Right cardiac atrium (tissue), 5 donors: Measurements from ENCODE around the gene MIPEP. TPM values are rescaled to one million over a fixed set of nuclear protein-coding genes. Genes with fewer than 3 reads are reported as not detected.

Experiments used
- ATAC-seq, 2 donors: fragments of 200-7000 bp; cut with Tn5 transposase; one replicate each; pipeline versions ENCODE4 v1.8.0 to v1.9.1; 2020; ENCODE audit warnings: moderate library complexity in 2 of 2, mild to moderate bottlenecking in 1 of 2
- DNase-seq, 3 donors: peaks; one replicate each; pipeline ENCODE4 v3.0.0-alpha.2; 2020
- H3K27ac ChIP-seq: one replicate; pipeline ENCODE4 v1.5.1; 2013; ENCODE audit warnings: mild to moderate bottlenecking, low read length, control low read depth, moderate library complexity
- H3K27me3 ChIP-seq: one replicate; pipeline ENCODE4 v1.6.1; 2013; ENCODE audit not compliant: control insufficient read depth, insufficient read depth
- H3K4me1 ChIP-seq: one replicate; pipeline ENCODE4 v1.6.1; 2013; ENCODE audit warnings: low read length; ENCODE audit not compliant: control insufficient read depth, insufficient read depth
- H3K4me3 ChIP-seq: one replicate; pipeline ENCODE4 v1.5.1; 2013; ENCODE audit warnings: low read length, control low read depth
- H3K9me3 ChIP-seq: one replicate; pipeline ENCODE4 v1.6.1; 2013; ENCODE audit warnings: low read length; ENCODE audit not compliant: control insufficient read depth
- WGBS: extraction: QIAGEN DNeasy Blood & Tissue Kit; methylation state at CpG from one replicate; pipeline ENCODE4 v1.1.7; 2013; 5-methylcytosine and 5-hydroxymethylcytosine counted together
- intact Hi-C, 4 donors: fragments of 100-400 bp; cut with DNase I; formaldehyde crosslinking; loops; one replicate each; pipeline versions ENCODE4 v1.11.0 to v1.14.0; 2022 to 2023
- polyA plus RNA-seq: library from polyadenylated mRNA; stranded (reverse); fragments of 200-250 nt; gene quantifications from one replicate; pipeline ENCODE4 v1.2.3, GENCODE V29; 2013
- total RNA-seq, 4 donors: library from RNA; stranded (reverse); fragmentation: NEBNext Ultra II Directional; extraction: Animal tissue kit (Norgen Biotek cat#: 25700); gene quantifications; one replicate each; pipeline ENCODE4 v1.2.1, GENCODE V29; 2021
- donor health status: healthy with polysubstance abuse.
- donor health status: DM: no; HTN: yes; CAD: no.
- donor health status: DM: no; HTN: no; CAD: no.
- donor health status: DM: no; HTN: yes; CAD: no; lungs with severe emphysema.
- donor health status: DM: yes; HTN: yes; CAD: no.

Gene MIPEP
- total and polyA plus RNA-seq, 5 donors = 70.2 to 298 (median 162) TPM

- no peaks in the 10 kb centered on the region for H3K4me1 ChIP-seq
- no peak overlapping the region for H3K4me3 ChIP-seq
- no peaks in the 10 kb centered on the region for H3K9me3 ChIP-seq
- no peaks in the 10 kb centered on the region for H3K27me3 ChIP-seq
- no peak for ATAC-seq
- WGBS = 72% methylated on average over 2 of the region's 2 CpGs
- no peak for DNase-seq
- intact Hi-C loops = no loop called here
- no peak overlapping the region for H3K27ac ChIP-seq
Measured at GRCh38 chr13:23851106-23851505, 38.1 kb downstream of the MIPEP start.

GRCh38 chr13:23850134-23850533, 39.1 kb downstream of the MIPEP start:
- WGBS = 68% methylated on average over 1 of the region's 1 CpG
- no peaks in the 10 kb centered on the region for H3K27me3 ChIP-seq
- no peak for DNase-seq
- H3K27ac ChIP-seq = no peak overlapping the region
- no peaks in the 10 kb centered on the region for H3K9me3 ChIP-seq
- H3K4me1 ChIP-seq = no peaks in the 10 kb centered on the region
- no peak overlapping the region for H3K4me3 ChIP-seq
- intact Hi-C loops = no loop called here
- ATAC-seq = no peak

GRCh38 chr13:23849670-23850069, 39.5 kb downstream of the MIPEP start:
- Histone ChIP-seq H3K27ac (no peak overlapping the region), H3K4me3 (no peak overlapping the region), H3K4me1 (no peaks in the 10 kb centered on the region), H3K9me3 (no peaks in the 10 kb centered on the region), H3K27me3 (no peaks in the 10 kb centered on the region)
- ATAC-seq (no peak), DNase-seq (no peak)
- WGBS = 95% methylated on average over 2 of the region's 2 CpGs
- intact Hi-C loops = no loop called here

GRCh38 chr13:23848646-23849141, 40.5 kb downstream of the MIPEP start:
- no peak overlapping the region for H3K27ac ChIP-seq
- H3K4me1 ChIP-seq = no peaks in the 10 kb centered on the region
- no peaks in the 10 kb centered on the region for H3K9me3 ChIP-seq
- no peak for DNase-seq
- H3K27me3 ChIP-seq = no peaks in the 10 kb centered on the region
- peak in 1 of 2 donors; percentile 31 for ATAC-seq
- WGBS = 71% methylated on average over 8 of the region's 8 CpGs
- H3K4me3 ChIP-seq = no peak overlapping the region
- intact Hi-C loops = no loop called here

- no peak for DNase-seq
- WGBS = 91% methylated on average over 2 of the region's 2 CpGs
- Histone ChIP-seq H3K4me1 (no peaks in the 10 kb centered on the region), H3K9me3 (no peaks in the 10 kb centered on the region), H3K4me3 (no peak overlapping the region), H3K27ac (no peak overlapping the region), H3K27me3 (no peaks in the 10 kb centered on the region)
- intact Hi-C loops = no loop called here
- ATAC-seq = no peak
Measured at GRCh38 chr13:23848019-23848418, 41.2 kb downstream of the MIPEP start.

- H3K9me3 ChIP-seq = no peaks in the 10 kb centered on the region
- no peak for ATAC-seq
- intact Hi-C loops = no loop called here
- H3K27me3 ChIP-seq = no peaks in the 10 kb centered on the region
- DNase-seq = no peak
- no peak overlapping the region for H3K4me3 ChIP-seq
- H3K4me1 ChIP-seq = no peaks in the 10 kb centered on the region
- no peak overlapping the region for H3K27ac ChIP-seq
- 79% methylated on average over 2 of the region's 2 CpGs for WGBS
Measured at GRCh38 chr13:23847497-23847896, 41.7 kb downstream of the MIPEP start.

- WGBS = 84% methylated on average over 5 of the region's 5 CpGs
Measured at GRCh38 chr13:23845105-23845725, 44.0 kb downstream of the MIPEP start.

GRCh38 chr13:23844132-23844531, 45.1 kb downstream of the MIPEP start:
- intact Hi-C loops = no loop called here
- 98% methylated on average over 2 of the region's 2 CpGs for WGBS
- no peaks in the 10 kb centered on the region for H3K9me3 ChIP-seq

More at GRCh38 chr13:23845105-23845725, 44.0 kb downstream of the MIPEP start:
- Histone ChIP-seq H3K4me3 (no peak overlapping the region), H3K27me3 (no peaks in the 10 kb centered on the region), H3K9me3 (no peaks in the 10 kb centered on the region), H3K27ac (no peak overlapping the region), H3K4me1 (no peaks in the 10 kb centered on the region)
- intact Hi-C loops = no loop called here
- ATAC-seq (no peak), DNase-seq (no peak)

GRCh38 chr13:23843436-23843835, 45.8 kb downstream of the MIPEP start:
- H3K4me1 ChIP-seq = no peaks in the 10 kb centered on the region
- no peak overlapping the region for H3K4me3 ChIP-seq
- ATAC-seq (no peak), DNase-seq (no peak)
- no peaks in the 10 kb centered on the region for H3K9me3 ChIP-seq
- no peak overlapping the region for H3K27ac ChIP-seq
- intact Hi-C loops = no loop called here
- no peaks in the 10 kb centered on the region for H3K27me3 ChIP-seq
- 49% methylated on average over 1 of the region's 1 CpG for WGBS

More at GRCh38 chr13:23844132-23844531, 45.1 kb downstream of the MIPEP start:
- H3K4me3 ChIP-seq = no peak overlapping the region
- ATAC-seq (no peak), DNase-seq (no peak)
- H3K27me3 ChIP-seq = no peaks in the 10 kb centered on the region
- H3K4me1 ChIP-seq = no peaks in the 10 kb centered on the region
- no peak overlapping the region for H3K27ac ChIP-seq

- intact Hi-C loops = no loop called here
- ATAC-seq (no peak), DNase-seq (no peak)
- Histone ChIP-seq H3K4me3 (no peak overlapping the region), H3K27ac (no peak overlapping the region), H3K9me3 (no peaks in the 10 kb centered on the region), H3K27me3 (no peaks in the 10 kb centered on the region), H3K4me1 (no peaks in the 10 kb centered on the region)
- 90% methylated on average over 8 of the region's 8 CpGs for WGBS
Measured at GRCh38 chr13:23842406-23842805, 46.8 kb downstream of the MIPEP start.

- Histone ChIP-seq H3K27me3 (no peaks in the 10 kb centered on the region), H3K27ac (no peak overlapping the region), H3K9me3 (no peaks in the 10 kb centered on the region), H3K4me1 (no peaks in the 10 kb centered on the region), H3K4me3 (no peak overlapping the region)
- ATAC-seq = no peak
- DNase-seq = peak in 1 of 3 donors; percentile 30
- 93% methylated on average over 36 of the region's 36 CpGs for WGBS
- intact Hi-C loops = no loop called here
Measured at GRCh38 chr13:23833733-23834611, 55.2 kb downstream of the MIPEP start.
